GM12891 (cell line): ENCODE results near the gene CD244.

Experiments
- POLR2A ChIP-seq: IDR thresholded peaks from 2 replicates; pipeline ENCODE4 v1.6.1; 2011; ENCODE audit warnings: low read depth, low read length, control low read depth
- POLR2AphosphoS5 ChIP-seq: IDR thresholded peaks from 2 replicates; pipeline ENCODE4 v1.6.1; 2011; ENCODE audit warnings: low read depth, low read length, control low read depth

- no peak for TF ChIP-seq POLR2A
- TF ChIP-seq POLR2AphosphoS5 = no peak
Measured at GRCh38 chr1:160836561-160836960, 26.1 kb downstream of the CD244 start.
